HG03354 (cell line): ENCODE data around the gene ZNRF2.

Experiments
- ATAC-seq: cut with Tn5 transposase; IDR thresholded peaks from one replicate; pipeline ENCODE4 v1.9.1; 2021; ENCODE audit warnings: mild to moderate bottlenecking; ENCODE audit not compliant: unreplicated experiment, poor library complexity, severe bottlenecking

Gene ZNRF2

GRCh38 chr7:30390736-30391636, 106.6 kb downstream of the ZNRF2 start:
- ATAC-seq = no peak

GRCh38 chr7:30391806-30392205, 107.4 kb downstream of the ZNRF2 start:
- ATAC-seq = no peak

GRCh38 chr7:30395676-30396075, 111.3 kb downstream of the ZNRF2 start:
- no peak for ATAC-seq

- no peak for ATAC-seq
Observed at GRCh38 chr7:30396389-30396788, 112.0 kb downstream of the ZNRF2 start.

- no peak for ATAC-seq
Observed at GRCh38 chr7:30403477-30403876, 119.1 kb downstream of the ZNRF2 start.

GRCh38 chr7:30405179-30405578, 120.8 kb downstream of the ZNRF2 start:
- no peak for ATAC-seq

GRCh38 chr7:30406664-30407425, 122.4 kb downstream of the ZNRF2 start:
- ATAC-seq = no peak

GRCh38 chr7:30411173-30411572, 126.8 kb downstream of the ZNRF2 start:
- ATAC-seq = no peak

GRCh38 chr7:30411897-30412296, 127.5 kb downstream of the ZNRF2 start:
- ATAC-seq = no peak

GRCh38 chr7:30412782-30413504, 128.5 kb downstream of the ZNRF2 start:
- no peak for ATAC-seq

GRCh38 chr7:30413864-30414263, 129.5 kb downstream of the ZNRF2 start:
- ATAC-seq = no peak
